Stimulated activated CD8-positive, alpha-beta memory T cell treated with anti-CD3 and anti-CD28 coated beads, Interleukin-12 subunit alpha, Interleukin-12 subunit beta, amount 100 ng/mL, for 24 hours (primary cell): ENCODE measurements around the gene KCNQ1.

Experiments used
- DNase-seq: peaks from one replicate; pipeline ENCODE4 v3.0.0-alpha.2; 2020; ENCODE audit errors: extremely low read depth

KCNQ1 gene

GRCh38 chr11:2444821-2445745 is at the start of gene KCNQ1:
KCNQ1 (plus strand) TSS chr11:2445008; CDS start chr11:2445099, 91 bp downstream.
- DNase-seq: no peak

GRCh38 chr11:2395211-2395730 is 49.5 kb upstream of the KCNQ1 start:
- no peak for DNase-seq

GRCh38 chr11:2395856-2396255 is 49.0 kb upstream of the KCNQ1 start:
- no peak for DNase-seq

GRCh38 chr11:2396471-2396870 is 48.3 kb upstream of the KCNQ1 start:
- no peak for DNase-seq

- DNase-seq: no peak
These were observed 47.8 kb upstream of the KCNQ1 start for GRCh38 chr11:2397005-2397404.

- no peak for DNase-seq
These were observed 46.0 kb upstream of the KCNQ1 start for GRCh38 chr11:2398664-2399355.

GRCh38 chr11:2399488-2400068 is 45.2 kb upstream of the KCNQ1 start:
- DNase-seq: no peak

- peak; percentile 97 for DNase-seq
These were observed 44.6 kb upstream of the KCNQ1 start, which contains the start of gene TSSC4 for GRCh38 chr11:2400069-2400761. TSSC4 (plus strand) TSS chr11:2400750; CDS start chr11:2402634, 1,884 bp downstream.

GRCh38 chr11:2400762-2401435 is 43.9 kb upstream of the KCNQ1 start:
- DNase-seq: no peak

GRCh38 chr11:2401436-2401984 is 43.3 kb upstream of the KCNQ1 start:
- DNase-seq: no peak

- DNase-seq: no peak
These were observed 42.7 kb upstream of the KCNQ1 start for GRCh38 chr11:2402106-2402505.

GRCh38 chr11:2402890-2403645 is 41.7 kb upstream of the KCNQ1 start:
- no peak for DNase-seq

GRCh38 chr11:2404735-2405196 is 40.0 kb upstream of the KCNQ1 start:
- no peak for DNase-seq

GRCh38 chr11:2406451-2406850 is 38.4 kb upstream of the KCNQ1 start:
- no peak for DNase-seq

- no peak for DNase-seq
These were observed 37.9 kb upstream of the KCNQ1 start for GRCh38 chr11:2406878-2407410.

- DNase-seq: no peak
These were observed 36.1 kb upstream of the KCNQ1 start for GRCh38 chr11:2408671-2409070.

GRCh38 chr11:2409126-2409525 is 35.7 kb upstream of the KCNQ1 start:
- DNase-seq: no peak

GRCh38 chr11:2409611-2410468 is 35.0 kb upstream of the KCNQ1 start:
- no peak for DNase-seq

- no peak for DNase-seq
These were observed 34.2 kb upstream of the KCNQ1 start for GRCh38 chr11:2410616-2411015.
